Activated naive CD8-positive, alpha-beta T cell treated with anti-CD3 and anti-CD28 coated beads, Interleukin-2, amount 50 U/mL, for 16 hours (primary cell): ENCODE results near the gene OSBPL3.

ENCODE experiments used
- DNase-seq: peaks from one replicate; pipeline ENCODE4 v3.0.0-alpha.2; 2020; ENCODE audit warnings: low read depth, low spot score

OSBPL3 gene

GRCh38 chr7:24828891-24829661 lies 150.9 kb downstream of the OSBPL3 start:
- no peak for DNase-seq

GRCh38 chr7:24827589-24827988 lies 152.4 kb downstream of the OSBPL3 start:
- no peak for DNase-seq

GRCh38 chr7:24827027-24827426 lies 153.0 kb downstream of the OSBPL3 start:
- DNase-seq: no peak

- DNase-seq: no peak
Observed at GRCh38 chr7:24826662-24827020, 153.3 kb downstream of the OSBPL3 start.

- DNase-seq: no peak
Observed at GRCh38 chr7:24825931-24826661, 153.9 kb downstream of the OSBPL3 start.

- DNase-seq: no peak
Observed at GRCh38 chr7:24825381-24825794, 154.6 kb downstream of the OSBPL3 start.

- DNase-seq: no peak
Observed at GRCh38 chr7:24824896-24825295, 155.1 kb downstream of the OSBPL3 start.

- no peak for DNase-seq
Observed at GRCh38 chr7:24824400-24824799, 155.6 kb downstream of the OSBPL3 start.

GRCh38 chr7:24821754-24822054 lies 158.3 kb downstream of the OSBPL3 start:
- no peak for DNase-seq

- peak; percentile 46 for DNase-seq
Observed at GRCh38 chr7:24821045-24821753, 158.8 kb downstream of the OSBPL3 start.

GRCh38 chr7:24820730-24821044 lies 159.3 kb downstream of the OSBPL3 start:
- DNase-seq: no peak

- peak; percentile 42 for DNase-seq
Observed at GRCh38 chr7:24819916-24820689, 159.9 kb downstream of the OSBPL3 start.

GRCh38 chr7:24817339-24817738 lies 162.6 kb downstream of the OSBPL3 start:
- no peak for DNase-seq

GRCh38 chr7:24816868-24817267 lies 163.1 kb downstream of the OSBPL3 start:
- DNase-seq: no peak

- DNase-seq: no peak
Observed at GRCh38 chr7:24812305-24812945, 167.6 kb downstream of the OSBPL3 start.

- no peak for DNase-seq
Observed at GRCh38 chr7:24808518-24808917, 171.5 kb downstream of the OSBPL3 start.

- DNase-seq: no peak
Observed at GRCh38 chr7:24802300-24802699, 177.7 kb downstream of the OSBPL3 start.

- no peak for DNase-seq
Observed at GRCh38 chr7:24801883-24802282, 178.1 kb downstream of the OSBPL3 start.

GRCh38 chr7:24800667-24801066 lies 179.3 kb downstream of the OSBPL3 start:
- no peak for DNase-seq

GRCh38 chr7:24800073-24800472 lies 179.9 kb downstream of the OSBPL3 start:
- no peak for DNase-seq

GRCh38 chr7:24799506-24799905 lies 180.5 kb downstream of the OSBPL3 start:
- no peak for DNase-seq

- no peak for DNase-seq
Observed at GRCh38 chr7:24798261-24798660, 181.7 kb downstream of the OSBPL3 start.
